ENCODE results near the gene NOC3L. TPM values are rescaled to one million over a fixed set of nuclear protein-coding genes. Genes with fewer than 3 reads are reported as not detected.
A peak's percentile ranks its signal among the peaks of the same experiment; 100 is the strongest.

The NOC3L gene
- total and polyA plus RNA-seq, 9 of the 15 experiments (the other 6 are each of a cell fraction or from before 2014, with no cell fraction given): 23.8 to 57.6 (median 32.6) TPM

GRCh38 chr10:94362360-94363250 lies at the start of gene NOC3L (continued):
- TF ChIP-seq MYC (IDR thresholded peaks at IDR 0.05; ENCODE audit: low read depth, low read length) (peak; percentile 92), MYC (CRISPR knock-in tag; IDR thresholded peaks at IDR 0.05; ENCODE audit: borderline replicate concordance, low read depth) (no peak), POLR3G (IDR thresholded peaks at IDR 0.05; ENCODE audit: extremely low read depth, insufficient read length, insufficient replicate concordance) (no peak), KLF1 (tag; IDR thresholded peaks at IDR 0.05) (peak; percentile 18; the same call in 1 of the 2 replicates), HNRNPLL (IDR thresholded peaks at IDR 0.05; ENCODE audit: low read depth, low read length, poor library complexity, severe bottlenecking) (peak; percentile 27), TAF7 (tag; IDR thresholded peaks at IDR 0.05) (no peak), NR4A1 (CRISPR knock-in tag; IDR thresholded peaks at IDR 0.05) (no peak), NR4A1 (tag; IDR thresholded peaks at IDR 0.05) (peak; percentile 50; the same call in 1 of the 2 replicates), FOXA3 (CRISPR knock-in tag; conservative IDR thresholded peaks at IDR 0.05 in 1 of 2, IDR thresholded peaks at IDR 0.05 in 1 of 2) (0 out of 4 replicates have a peak, but pooled peaks of 1 of the 2 experiments have one; percentile 24), HDAC1 (IDR thresholded peaks at IDR 0.05) (peak in 1 of 2 experiments; percentile 92; a peak in 2 of 4 replicates), ZNF77 (CRISPR knock-in tag; IDR thresholded peaks at IDR 0.05) (no peak), LARP7 (IDR thresholded peaks at IDR 0.05) (no peak), HCFC1 (IDR thresholded peaks at IDR 0.05; ENCODE audit: low read depth, low read length) (peak; percentile 62), NFIC (IDR thresholded peaks at IDR 0.05) (peak; percentile 14; the same call in 1 of the 2 replicates), GABPA (tag; conservative IDR thresholded peaks at IDR 0.05; ENCODE audit: low read depth) (peak; percentile 96), E2F3 (CRISPR knock-in tag; IDR thresholded peaks at IDR 0.05) (peak; percentile 76), ZNF408 (CRISPR knock-in tag; IDR thresholded peaks at IDR 0.05; ENCODE audit: low read depth) (no peak), KDM5B (IDR thresholded peaks at IDR 0.05; ENCODE audit: insufficient replicate concordance, low read depth, low read length) (peak; percentile 81), EGR1 (conservative IDR thresholded peaks at IDR 0.05) (0 out of 2 replicates have a peak, but pooled peaks have one; percentile 3), NR2F6 (CRISPR knock-in tag; IDR thresholded peaks at IDR 0.05) (no peak), ZMIZ1 (IDR thresholded peaks at IDR 0.05; ENCODE audit: low read depth in 2 of 2, low read length in 2 of 2) (0 out of 4 replicates have a peak, but pooled peaks of 1 of the 2 experiments have one; percentile 25), RBFOX2 (IDR thresholded peaks at IDR 0.05; ENCODE audit: low read depth, low read length) (peak; percentile 87), THAP7 (CRISPR knock-in tag; IDR thresholded peaks at IDR 0.05) (no peak), U2AF2 (optimal IDR thresholded peaks at IDR 0.05; ENCODE audit: low read depth, low read length) (no peak), EP400 (IDR thresholded peaks at IDR 0.05) (peak; percentile 92)
